ENCODE results near the gene ZNF473.
"Not testable (repeated sequence)": the region's sequence is repeated elsewhere in the genome, so short reads cannot be mapped to it uniquely, and the experiment has no call there.

- TF ChIP-seq CTCF (conservative IDR thresholded peaks at IDR 0.05; ENCODE audit: low read length); EZH2phosphoT487 (IDR thresholded peaks at IDR 0.05; ENCODE audit: borderline replicate concordance): not testable (repeated sequence)
Observed at GRCh38 chr19:50068382-50068781, 42.6 kb downstream of the ZNF473 start.

Measured in Loucy (cell line).